Heart left ventricle (tissue), 16 donors: ENCODE data around the gene CRIP3. TPM values are rescaled to one million over a fixed set of nuclear protein-coding genes. Genes with fewer than 3 reads are reported as not detected.
"Not testable (repeated sequence)": the region's sequence is repeated elsewhere in the genome, so short reads cannot be mapped to it uniquely, and the experiment has no call there.

Experiments
- ATAC-seq, 4 donors: fragments of 200-7000 bp; cut with Tn5 transposase; one replicate each; pipeline ENCODE4 v1.9.1; 2020 to 2022; ENCODE audit warnings: moderate library complexity in 4 of 4, mild to moderate bottlenecking in 3 of 4, moderate number of reproducible peaks in 1 of 4
- DNase-seq, 5 donors: peaks; one replicate each; pipeline ENCODE4 v3.0.0-alpha.2; 2020
- H3K27ac ChIP-seq, 12 donors: fragments of 200-600 bp; sonication (generic) in 4 of 12; one replicate each; pipeline versions ENCODE4 v1.5.0 to v1.8.0; 2016 to 2022; ENCODE audit warnings: mild to moderate bottlenecking in 2 of 12
- H3K27me3 ChIP-seq, 9 donors: fragments of 200-600 bp; sonication (generic) in 2 of 9; one replicate each; pipeline versions ENCODE4 v1.5.1 to v1.8.0; 2016 to 2022; ENCODE audit warnings: mild to moderate bottlenecking in 3 of 9
- H3K36me3 ChIP-seq, 9 donors: fragments of 200-600 bp; sonication (generic) in 2 of 9; one replicate each; pipeline versions ENCODE4 v1.5.0 to v1.8.0; 2018 to 2022; ENCODE audit warnings: mild to moderate bottlenecking in 2 of 9
- H3K4me1 ChIP-seq, 12 donors: fragments of 200-600 bp; sonication (generic) in 4 of 12; one replicate each; pipeline versions ENCODE4 v1.5.0 to v1.8.0; 2016 to 2022; ENCODE audit warnings: mild to moderate bottlenecking in 3 of 12
- H3K4me3 ChIP-seq, 12 donors: fragments of 200-600 bp; sonication (generic) in 4 of 12; one replicate each; pipeline versions ENCODE4 v1.5.0 to v1.8.0; 2017 to 2022; ENCODE audit warnings: mild to moderate bottlenecking in 9 of 12, moderate library complexity in 4 of 12
- H3K9me3 ChIP-seq, 12 donors: fragments of 200-600 bp; sonication (generic) in 4 of 12; one replicate each; pipeline versions ENCODE4 v1.5.0 to v1.8.0; 2016 to 2022; ENCODE audit warnings: mild to moderate bottlenecking in 1 of 12
- POLR2A ChIP-seq, 2 donors: fragments of 450-650 bp; IDR thresholded peaks; one replicate each; pipeline ENCODE4 v1.6.1; 2017; ENCODE audit warnings: antibody characterized with exemption in 2 of 2, mild to moderate bottlenecking in 2 of 2, moderate library complexity in 2 of 2
- WGBS, 4 donors: extraction: QIAGEN DNeasy Blood & Tissue Kit in 2 of 4; methylation state at CpG; one replicate each; pipeline versions ENCODE4 v1.1.5 to v1.1.7; 2013 to 2018; 5-methylcytosine and 5-hydroxymethylcytosine counted together
- intact Hi-C, 10 donors: fragments of 100-400 bp; cut with DNase I; formaldehyde crosslinking; loops; one replicate each; pipeline versions ENCODE4 v1.11.1 to v1.14.2; 2022
- polyA plus RNA-seq, 2 donors: library from polyadenylated mRNA; stranded (reverse); fragments of 200-250 nt; gene quantifications; one replicate each; pipeline ENCODE4 v1.2.3, GENCODE V29; 2013
- total RNA-seq, 9 donors: library from RNA; depleted of rRNA in 2 of 9; stranded (reverse); fragments of >200 nt in 2 of 9; fragmentation: NEBNext Ultra II Directional in 3 of 9; extraction: Animal tissue kit (Norgen Biotek cat#: 25700) in 3 of 9; gene quantifications; one replicate each; pipeline versions ENCODE4 v1.1.0 to v1.2.4, GENCODE V29; 2016 to 2023
- TF ChIP-seq, protein P1 (sequence below), 12 donors: fragments of 200-600 bp; sonication (generic) in 4 of 12; IDR thresholded peaks; one replicate each; pipeline versions ENCODE4 v1.5.0 to v1.8.0; 2018 to 2022; ENCODE audit warnings: antibody characterized with exemption in 12 of 12, mild to moderate bottlenecking in 5 of 12
- donor health status: ischemic (EF 13 %, LVEDD 7.1; RV severe dilation, severe dysfunction).
- donor health status: healthy with polysubstance abuse.
- donor health status: DM: no; HTN: yes; CAD: no.
- donor health status: DM: no; HTN: no; CAD: no.
- donor health status: ischemic (EF 25% LVEDD 6.9; RV normal size, moderate dysfunction).
- donor health status: ischemic (EF 25% LVEDD 5.7; RV mildly dilated, moderate dysfunction).
- donor health status: healthy.
- donor health status: DM: yes; HTN: yes; CAD: no.
- donor health status: ischemic (EF 35%, LVEDD 5.7; RV mildly dilated, moderate dysfunction).
- donor health status: nonischemic (EF 11% LVEDD 7.7; RV severe dilation, severe dysfunction).
- donor health status: DM: yes; HTN: yes; CAD: no.
- donor health status: PGD.
- donor health status: ischemic (EF 29% LVEDD 5.4; RV normal size, mild dysfunction).
- donor health status: nonischemic (EF 23%, LVEDD 6.1; RV moderate dilation, normal function).

Gene CRIP3
- total and polyA plus RNA-seq, 11 donors, result 3.6 to 66.7 (median 20.9) TPM

DNA sequence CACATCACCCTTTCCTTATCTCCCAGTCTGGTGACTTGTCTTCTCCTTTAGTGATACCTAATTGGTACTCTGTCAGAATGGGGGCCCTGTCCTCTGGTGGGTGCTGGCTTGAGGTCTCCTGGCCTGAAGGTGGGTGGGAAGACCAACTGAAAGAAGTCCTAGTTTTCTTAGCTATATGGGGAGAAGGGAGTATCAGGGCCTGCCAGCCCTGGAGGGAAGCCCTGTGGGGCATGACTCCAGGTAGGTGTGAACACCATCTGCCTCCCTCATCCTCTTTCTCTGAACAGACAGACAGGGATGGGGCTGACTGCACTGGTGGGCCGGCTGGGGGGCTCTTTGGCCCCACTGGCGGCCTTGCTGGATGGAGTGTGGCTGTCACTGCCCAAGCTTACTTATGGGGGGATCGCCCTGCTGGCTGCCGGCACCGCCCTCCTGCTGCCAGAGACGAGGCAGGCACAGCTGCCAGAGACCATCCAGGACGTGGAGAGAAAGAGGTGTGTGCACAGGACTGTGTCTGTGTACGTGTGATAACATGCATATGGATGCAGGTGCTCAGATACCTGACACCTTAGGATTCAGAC is 4.8 kb downstream of the CRIP3 start:
- H3K36me3 ChIP-seq, result no peaks in the 10 kb centered on the region
- no peak overlapping the region for H3K4me3 ChIP-seq
- 81 to 88% (median 84%) methylated on average over 8 of the region's 8 CpGs for WGBS, 4 donors
- H3K9me3 ChIP-seq, result no peaks in the 10 kb centered on the region
- DNase-seq (no peak), ATAC-seq (no peak)
- TF ChIP-seq, protein P1, sequence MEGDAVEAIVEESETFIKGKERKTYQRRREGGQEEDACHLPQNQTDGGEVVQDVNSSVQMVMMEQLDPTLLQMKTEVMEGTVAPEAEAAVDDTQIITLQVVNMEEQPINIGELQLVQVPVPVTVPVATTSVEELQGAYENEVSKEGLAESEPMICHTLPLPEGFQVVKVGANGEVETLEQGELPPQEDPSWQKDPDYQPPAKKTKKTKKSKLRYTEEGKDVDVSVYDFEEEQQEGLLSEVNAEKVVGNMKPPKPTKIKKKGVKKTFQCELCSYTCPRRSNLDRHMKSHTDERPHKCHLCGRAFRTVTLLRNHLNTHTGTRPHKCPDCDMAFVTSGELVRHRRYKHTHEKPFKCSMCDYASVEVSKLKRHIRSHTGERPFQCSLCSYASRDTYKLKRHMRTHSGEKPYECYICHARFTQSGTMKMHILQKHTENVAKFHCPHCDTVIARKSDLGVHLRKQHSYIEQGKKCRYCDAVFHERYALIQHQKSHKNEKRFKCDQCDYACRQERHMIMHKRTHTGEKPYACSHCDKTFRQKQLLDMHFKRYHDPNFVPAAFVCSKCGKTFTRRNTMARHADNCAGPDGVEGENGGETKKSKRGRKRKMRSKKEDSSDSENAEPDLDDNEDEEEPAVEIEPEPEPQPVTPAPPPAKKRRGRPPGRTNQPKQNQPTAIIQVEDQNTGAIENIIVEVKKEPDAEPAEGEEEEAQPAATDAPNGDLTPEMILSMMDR (IDR thresholded peaks at IDR 0.05), result no peak
- no peak for TF ChIP-seq POLR2A (IDR thresholded peaks at IDR 0.05)
- peaks cover 0 to 30% (median 10%) of the 10 kb centered on the region in 12 donors for H3K4me1 ChIP-seq
- peaks cover 0 to 6% (median 2%) of the 10 kb centered on the region in 9 donors for H3K27me3 ChIP-seq
- intact Hi-C loops, result no loop called here
- H3K27ac ChIP-seq, result no peak overlapping the region

DNA sequence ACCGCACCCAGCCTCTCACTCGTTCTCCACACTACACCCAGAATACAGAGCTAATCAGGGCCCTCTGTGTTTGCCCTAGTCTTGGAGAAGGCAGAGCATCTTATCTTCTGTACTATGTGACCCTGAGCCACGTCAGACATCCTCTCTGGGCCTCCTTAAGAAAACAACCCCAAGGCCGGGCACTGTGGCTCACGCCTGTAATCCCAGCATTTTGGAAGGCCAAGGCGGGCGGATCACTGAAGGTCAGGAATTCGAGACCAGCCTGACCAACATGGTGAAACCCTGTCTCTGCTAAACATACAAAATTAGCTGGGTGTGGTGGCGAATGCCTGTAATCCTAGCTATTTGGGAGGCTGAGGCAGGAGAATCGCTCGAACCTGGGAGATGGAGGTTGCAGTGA is 5.6 kb downstream of the CRIP3 start:
- peaks cover 0 to 11% (median 0%) of the 10 kb centered on the region in 9 donors for H3K27me3 ChIP-seq
- WGBS, 4 donors, result 85 to 87% (median 87%) methylated on average over 11 of the region's 11 CpGs

DNA sequence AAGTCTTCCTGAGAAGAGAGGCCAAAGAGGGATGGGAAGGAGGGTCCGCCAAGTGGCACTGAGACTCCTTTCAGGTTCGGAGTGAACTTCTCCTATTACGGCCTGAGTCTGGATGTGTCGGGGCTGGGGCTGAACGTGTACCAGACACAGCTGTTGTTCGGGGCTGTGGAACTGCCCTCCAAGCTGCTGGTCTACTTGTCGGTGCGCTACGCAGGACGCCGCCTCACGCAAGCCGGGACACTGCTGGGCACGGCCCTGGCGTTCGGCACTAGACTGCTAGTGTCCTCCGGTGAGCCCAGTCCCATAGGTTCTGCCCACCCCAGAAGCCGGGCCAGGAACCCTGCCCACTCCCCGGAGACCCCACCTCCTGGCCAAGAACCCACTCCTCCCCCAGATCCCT is 6.5 kb downstream of the CRIP3 start:
- H3K27ac ChIP-seq, result no peak overlapping the region
- H3K27me3 ChIP-seq, result peaks cover 0 to 14% (median 0%) of the 10 kb centered on the region in 9 donors
- peaks cover 0 to 26% (median 3%) of the 10 kb centered on the region in 12 donors for H3K4me1 ChIP-seq
- ATAC-seq (no peak), DNase-seq (no peak)
- whole genome bisulfite sequencing, 4 donors, result 81 to 90% (median 86%) methylated on average over 11 to 19 of the region's 19 CpGs
- H3K9me3 ChIP-seq, result no peaks in the 10 kb centered on the region
- intact Hi-C loops, result no loop called here
- TF ChIP-seq, protein P1 (IDR thresholded peaks at IDR 0.05), result no peak
- no peak for TF ChIP-seq POLR2A (IDR thresholded peaks at IDR 0.05)
- no peak overlapping the region for H3K4me3 ChIP-seq
- H3K36me3 ChIP-seq, result no peaks in the 10 kb centered on the region

More for the DNA sequence above, 5.6 kb downstream of the CRIP3 start:
- DNase-seq, H3K9me3 ChIP-seq, ATAC-seq, H3K4me3 ChIP-seq, intact Hi-C loops, H3K36me3 ChIP-seq, H3K27ac ChIP-seq: not testable (repeated sequence)
- peaks cover 0 to 25% (median 3%) of the 10 kb centered on the region in 12 donors for H3K4me1 ChIP-seq

DNA sequence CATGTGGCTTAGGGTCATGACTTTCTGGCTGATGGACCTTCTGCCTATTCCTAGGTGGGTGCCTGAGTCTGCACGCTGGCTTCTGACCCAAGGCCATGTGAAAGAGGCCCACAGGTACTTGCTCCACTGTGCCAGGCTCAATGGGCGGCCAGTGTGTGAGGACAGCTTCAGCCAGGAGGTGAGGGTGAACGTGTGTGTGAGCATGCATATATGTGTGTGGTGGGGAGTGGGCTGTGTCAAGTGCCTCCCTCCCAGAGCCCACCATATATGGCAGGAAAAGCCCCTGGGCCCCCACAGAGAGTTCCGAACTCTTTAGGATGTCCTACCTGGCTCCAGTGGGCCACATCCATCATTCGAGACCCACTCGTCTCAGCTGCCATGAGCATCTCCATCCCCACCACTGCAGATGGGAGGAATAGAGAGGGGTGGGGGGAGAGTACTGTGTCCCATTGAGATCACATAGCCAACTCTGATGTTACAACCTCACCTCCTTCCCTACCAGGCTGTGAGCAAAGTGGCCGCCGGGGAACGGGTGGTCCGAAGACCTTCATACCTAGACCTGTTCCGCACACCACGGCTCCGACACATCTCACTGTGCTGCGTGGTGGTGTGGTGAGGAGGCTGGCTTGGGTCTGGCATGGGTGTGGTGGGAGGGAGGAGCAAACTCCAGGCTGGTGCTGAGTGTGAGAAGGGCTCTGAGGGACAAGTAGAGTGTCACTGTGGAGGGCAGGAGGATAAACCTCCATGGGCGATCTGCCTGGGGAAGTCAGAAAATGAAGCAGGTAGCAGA is 7.3 kb downstream of the CRIP3 start:
- 90 to 92% (median 91%) methylated on average over 13 to 15 of the region's 15 CpGs for WGBS, 4 donors
- peaks cover 0 to 24% (median 3%) of the 10 kb centered on the region in 12 donors for H3K4me1 ChIP-seq
- no peaks in the 10 kb centered on the region for H3K36me3 ChIP-seq
- no peak overlapping the region for H3K27ac ChIP-seq
- H3K4me3 ChIP-seq, result no peak overlapping the region
- DNase-seq (no peak), ATAC-seq (no peak)
- TF ChIP-seq POLR2A (IDR thresholded peaks at IDR 0.05), result no peak
- TF ChIP-seq, protein P1 (IDR thresholded peaks at IDR 0.05), result no peak
- peaks cover 0 to 14% (median 0%) of the 10 kb centered on the region in 9 donors for H3K27me3 ChIP-seq
- intact Hi-C loops, result no loop called here
- no peaks in the 10 kb centered on the region for H3K9me3 ChIP-seq
